ENCODE data around the gene AIDA. TPM values are rescaled to one million over a fixed set of nuclear protein-coding genes. Genes with fewer than 3 reads are reported as not detected.
A peak's percentile ranks its signal among the peaks of the same experiment; 100 is the strongest.

Gene AIDA
- total RNA-seq, 1 experiment from 2014 or later, result 92.8 TPM

- Histone ChIP-seq H3T11ph (ENCODE audit: low read length) (no peak overlapping the region), H3K23ac (ENCODE audit: insufficient read length, low read depth, low read length) (no peak overlapping the region), H3K9me3 (ENCODE audit: control insufficient read depth, low read depth, low read length) (no peaks in the 10 kb centered on the region), H3K4me2 (ENCODE audit: insufficient read depth, insufficient read length, low read length) (peak overlapping the region; percentile 95), H2BK5ac (ENCODE audit: insufficient read length, low read length) (no peak overlapping the region), H4K91ac (ENCODE audit: insufficient read length, low read depth, low read length) (no peak overlapping the region), H4K8ac (replicated peaks; ENCODE audit: insufficient read length, low read depth, low read length) (no peak overlapping the region), H3K56ac (ENCODE audit: insufficient read length, low read depth, low read length) (no peak overlapping the region), H2BK12ac (ENCODE audit: insufficient read length, low read depth, low read length) (no peak overlapping the region), H3K79me2 (ENCODE audit: insufficient read depth, low read length) (peaks cover 3% of the 10 kb centered on the region; the same call in 1 of the 2 replicates), H4K5ac (ENCODE audit: insufficient read length, low read depth, low read length) (no peak overlapping the region), H3K4me1 (ENCODE audit: insufficient read depth, low read length) (no peaks in the 10 kb centered on the region), H3K14ac (ENCODE audit: insufficient read depth, low read length) (0 out of 2 replicates have a peak overlapping the region, but pooled peaks have one; percentile 92), H2AK5ac (ENCODE audit: insufficient read length, low read length) (no peak overlapping the region), H3K18ac (ENCODE audit: insufficient read length, low read depth, low read length) (no peak overlapping the region), H2BK15ac (ENCODE audit: low read depth, low read length) (no peak overlapping the region), H3K79me1 (ENCODE audit: insufficient read depth, low read depth, low read length, poor library complexity, severe bottlenecking) (no peaks in the 10 kb centered on the region), H3K4ac (ENCODE audit: low read depth, low read length) (no peak overlapping the region), H3K9ac (ENCODE audit: extremely low read depth, insufficient read length, low read length) (peak overlapping the region; percentile 66), H2AFZ (ENCODE audit: low read length) (no peak overlapping the region), H2BK20ac (ENCODE audit: low read depth, low read length, poor library complexity, severe bottlenecking) (no peak overlapping the region), H3K23me2 (ENCODE audit: insufficient read length, low read depth, low read length, poor library complexity, severe bottlenecking) (peaks cover 10% of the 10 kb centered on the region), H2BK120ac (ENCODE audit: low read depth, low read length, poor library complexity, severe bottlenecking) (no peak overlapping the region), H4K20me1 (ENCODE audit: control insufficient read depth, insufficient read depth, insufficient read length) (no peaks in the 10 kb centered on the region), H3K27me3 (ENCODE audit: insufficient read depth, low read length) (no peaks in the 10 kb centered on the region), H3K27ac (ENCODE audit: insufficient read length, low read depth, low read length) (no peak overlapping the region)
- peaks cover 15 to 31% (median 30%) of the 10 kb centered on the region in 3 experiments; a peak in 6 of 7 replicates for H3K36me3 Mint-ChIP-seq (ENCODE audit: insufficient read depth in 1 of 3, low read depth in 3 of 3)
- H3K9me3 Mint-ChIP-seq, result no peaks in the 10 kb centered on the region
- H3K27ac Mint-ChIP-seq, result peak overlapping the region in 2 of 3 experiments; percentile 66 to 84; a peak in 4 of 7 replicates
- peak overlapping the region; percentile 88 to 93 for H3K4me3 Mint-ChIP-seq
- WGBS (ENCODE audit: extremely low coverage, insufficient read length, low lambda C conversion rate), result no CpG with 5 or more reads among the region's 20 CpGs
- H3K4me1 Mint-ChIP-seq, result peaks cover 13 to 14% of the 10 kb centered on the region in 2 experiments; a peak in 3 of 4 replicates
- peak; percentile 55 for DNase-seq
- H3K27me3 Mint-ChIP-seq (ENCODE audit: low read depth), result peaks cover 19% of the 10 kb centered on the region
- no peak for TF ChIP-seq CTCF (conservative IDR thresholded peaks at IDR 0.05)
These were observed 93.3 kb downstream of the AIDA start for GRCh38 chr1:222618880-222619596.

Other genes starting within 250 kb of the AIDA start
- gene HHIPL2, start 164.4 kb downstream of the AIDA start, total RNA-seq (2021), result 0.15 and 0.39 TPM in 2 replicates
- gene TAF1A, start 122.6 kb downstream of the AIDA start, total RNA-seq (2021), result 14.8 and 15.5 TPM in 2 replicates
- 55.2 and 55.5 TPM in 2 replicates for gene MIA3, start 94.4 kb downstream of the AIDA start, total RNA-seq (2021)
- gene BROX, start 73 bp upstream of the AIDA start, total RNA-seq (2021), result 27.8 and 28.2 TPM in 2 replicates
- gene FAM177B, start 24.7 kb upstream of the AIDA start, total RNA-seq (2021), result not detected in 2 replicates
- 2.5 and 2.6 TPM in 2 replicates for gene DISP1, start 102.5 kb upstream of the AIDA start, total RNA-seq (2021)

Data from H9 (cell line).